GM12875 (cell line): ENCODE measurements around the gene CTIF.

ENCODE experiments used
- H3K4me3 ChIP-seq: one replicate; pipeline ENCODE4 v1.5.1; 2011; ENCODE audit warnings: low read depth, low read length, control low read depth
- CTCF ChIP-seq: IDR thresholded peaks from 2 replicates; pipeline ENCODE4 v1.5.1; 2011; ENCODE audit warnings: low read depth, mild to moderate bottlenecking, control low read depth, inconsistent platforms, low read length, moderate library complexity, borderline replicate concordance; ENCODE audit not compliant: insufficient read depth

The CTIF gene

DNA sequence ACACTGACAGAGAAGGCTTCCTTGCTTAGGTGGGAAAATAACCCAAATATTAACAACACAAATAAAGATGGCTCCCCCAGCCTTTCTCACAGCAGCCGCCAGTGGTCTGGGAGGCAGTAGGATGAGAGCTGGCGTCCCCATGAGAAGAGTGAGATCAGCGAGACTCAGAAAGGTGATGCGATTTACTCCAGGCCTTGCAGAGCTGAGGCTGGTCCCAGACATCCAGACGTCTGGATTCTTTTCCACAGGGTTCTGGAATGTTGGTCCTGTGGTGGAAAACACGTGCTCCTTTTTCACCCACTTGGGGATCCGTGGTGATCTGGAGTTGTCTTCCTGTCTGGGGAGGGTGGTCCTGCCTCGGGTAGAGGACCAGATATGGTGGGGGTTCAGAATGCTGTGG lies 190.6 kb downstream of the CTIF start:
- no peak for TF ChIP-seq CTCF
- no peak overlapping the region for H3K4me3 ChIP-seq

DNA sequence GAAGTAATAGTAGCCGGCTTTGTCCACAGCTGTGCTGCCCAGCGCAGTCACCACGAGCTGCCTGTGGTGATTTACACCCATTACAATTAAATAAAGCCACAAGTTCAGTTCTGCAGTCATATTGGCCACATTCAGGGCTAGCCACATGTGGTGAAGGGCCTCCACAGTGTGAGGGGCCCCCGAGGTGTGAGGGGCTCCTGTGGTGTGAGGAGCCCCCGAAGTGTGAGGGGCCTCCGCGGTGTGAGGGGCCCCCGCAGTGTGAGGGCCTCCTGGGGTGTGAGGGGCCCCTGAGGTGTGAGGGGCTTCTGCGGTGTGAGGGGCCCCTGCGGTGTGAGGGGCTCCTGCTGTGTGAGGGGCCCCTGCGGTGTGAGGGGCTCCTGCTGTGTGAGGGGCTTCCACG lies 191.2 kb downstream of the CTIF start:
- TF ChIP-seq CTCF, result no peak
- no peak overlapping the region for H3K4me3 ChIP-seq

DNA sequence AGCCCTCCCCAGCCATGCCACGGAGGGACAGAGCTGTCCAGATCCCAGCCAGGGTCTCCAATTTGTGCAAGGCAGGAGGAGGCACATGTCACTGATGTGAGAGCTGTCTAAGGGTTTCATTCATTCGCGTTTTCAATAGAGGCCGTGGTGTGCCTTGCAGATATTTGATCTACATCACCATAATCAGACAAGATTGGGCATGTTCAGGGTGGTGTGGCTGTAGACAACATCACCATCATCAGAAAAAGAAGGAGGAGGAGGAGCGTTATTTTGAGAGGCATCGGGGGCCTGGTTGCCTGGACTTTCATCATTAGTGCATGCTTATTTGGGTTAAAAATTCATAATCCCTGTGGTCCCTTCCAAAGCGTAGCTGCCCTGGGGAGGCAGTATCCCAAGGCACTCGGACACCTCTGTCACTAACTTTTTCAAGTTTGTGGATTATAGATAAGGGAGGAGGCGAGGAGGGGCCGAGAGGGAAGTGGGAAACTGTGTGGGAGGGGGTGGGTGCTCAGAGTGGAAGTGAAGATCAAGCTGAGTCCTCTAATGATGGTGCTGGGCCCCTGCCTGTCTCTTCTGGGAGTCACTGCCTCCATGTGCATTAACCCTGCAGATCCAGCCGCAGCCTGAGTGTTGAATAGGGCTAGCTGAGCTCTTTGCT lies 194.1 kb downstream of the CTIF start:
- H3K4me3 ChIP-seq, result no peak overlapping the region
- no peak for TF ChIP-seq CTCF

- H3K4me3 ChIP-seq, result no peak overlapping the region
- TF ChIP-seq CTCF, result no peak
Measured at GRCh38 chr18:48733643-48734253, 194.9 kb downstream of the CTIF start.

DNA sequence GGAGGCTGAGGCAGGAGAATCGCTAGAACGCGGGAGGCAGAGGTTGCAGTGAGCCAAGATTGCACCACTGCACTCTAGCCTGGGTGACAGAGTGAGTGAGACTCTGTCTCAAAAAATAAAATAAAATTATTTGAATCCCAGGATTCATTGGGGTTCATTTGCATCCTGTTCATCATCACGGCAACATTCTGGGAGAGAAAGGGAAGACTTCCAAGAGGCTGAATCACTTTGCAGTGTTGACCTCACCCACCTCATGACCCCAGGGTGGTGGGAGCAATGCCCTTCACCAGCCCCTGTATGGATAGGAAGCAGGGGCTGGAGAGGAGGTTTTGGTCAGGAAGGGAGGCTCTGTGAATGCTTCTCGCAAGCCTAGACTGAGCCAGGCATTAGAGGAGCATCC lies 195.6 kb downstream of the CTIF start:
- H3K4me3 ChIP-seq, result no peak overlapping the region
- TF ChIP-seq CTCF, result no peak

DNA sequence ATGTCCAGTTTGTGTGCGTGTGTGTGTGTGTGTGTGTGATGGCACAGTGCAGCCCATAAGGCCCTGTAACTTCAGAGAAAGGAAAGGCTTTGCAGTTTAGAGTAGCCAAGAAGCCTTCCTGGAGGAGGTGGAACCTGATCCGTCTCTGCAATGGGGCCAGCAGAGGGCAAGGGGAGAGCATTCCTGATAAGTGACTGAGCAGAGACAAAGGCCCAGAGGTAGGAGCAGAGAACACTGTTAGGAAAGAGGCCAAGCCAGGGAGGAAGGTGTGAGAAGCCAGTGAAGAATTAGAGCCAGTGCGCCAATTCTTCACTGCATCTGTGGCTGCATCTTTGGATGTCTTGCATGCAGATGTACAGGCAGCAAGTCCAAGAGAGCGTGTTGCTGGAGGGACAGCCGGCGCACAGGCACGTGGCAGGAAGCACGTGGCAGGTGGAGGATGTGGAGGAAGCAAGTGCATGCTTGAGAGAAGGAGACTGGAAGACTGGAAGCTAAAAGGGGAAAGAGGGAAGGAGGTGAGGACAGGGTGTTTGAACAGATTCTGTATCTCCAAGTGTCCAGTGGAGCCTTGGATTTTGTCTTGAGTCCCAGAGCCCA lies 196.3 kb downstream of the CTIF start:
- H3K4me3 ChIP-seq, result no peak overlapping the region
- no peak for TF ChIP-seq CTCF

DNA sequence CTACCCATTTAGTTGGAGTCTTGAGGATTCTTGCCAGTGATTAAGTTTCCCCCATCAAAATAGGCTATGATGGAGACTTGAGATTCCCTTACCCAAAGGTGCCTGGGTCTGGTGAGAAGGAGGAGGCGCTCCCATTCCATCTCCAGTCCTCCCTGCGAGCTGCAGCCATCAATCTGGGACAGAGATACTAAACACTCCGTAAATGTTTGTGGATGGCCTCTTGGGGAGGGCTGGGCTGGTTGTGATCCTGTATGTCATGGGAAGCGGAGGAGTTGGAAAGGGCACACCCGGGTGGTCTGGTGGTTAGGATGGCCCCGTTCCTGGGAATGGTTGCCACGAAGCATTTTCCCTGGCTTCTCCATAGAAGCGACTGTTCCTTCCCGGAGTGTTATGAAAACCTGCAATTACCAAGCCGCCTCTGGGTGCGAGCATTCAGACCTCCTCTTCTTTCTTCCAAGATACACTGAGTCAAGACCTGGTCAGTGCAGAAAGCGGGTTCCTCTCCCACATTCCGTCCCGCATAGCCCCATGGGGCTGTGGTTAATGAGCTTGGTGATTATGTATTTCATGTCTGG lies 196.9 kb downstream of the CTIF start:
- H3K4me3 ChIP-seq, result no peak overlapping the region
- TF ChIP-seq CTCF, result no peak
